HUES48 (cell line): ENCODE measurements around the gene IFI16.

Experiments
- H3K27ac ChIP-seq: one replicate; pipeline ENCODE4 v1.7.0; 2013; ENCODE audit warnings: low read depth, low read length, inconsistent platforms
- H3K27me3 ChIP-seq: 2 replicates; pipeline ENCODE4 v1.6.1; 2013; ENCODE audit warnings: mild to moderate bottlenecking, low read length; ENCODE audit not compliant: control insufficient read depth, insufficient read depth
- H3K36me3 ChIP-seq: 2 replicates; pipeline ENCODE4 v1.6.1; 2013; ENCODE audit warnings: low read length; ENCODE audit not compliant: control insufficient read depth, insufficient read depth
- H3K4me1 ChIP-seq: 2 replicates; pipeline ENCODE4 v1.6.1; 2013; ENCODE audit warnings: mild to moderate bottlenecking, low read length; ENCODE audit not compliant: control insufficient read depth, insufficient read depth
- H3K4me3 ChIP-seq: 2 replicates; pipeline ENCODE4 v1.5.1; 2013; ENCODE audit warnings: mild to moderate bottlenecking, low read depth, low read length
- H3K9ac ChIP-seq: 2 replicates; pipeline ENCODE4 v1.6.1; 2013; ENCODE audit warnings: mild to moderate bottlenecking, low read depth, low read length, moderate library complexity
- H3K9me3 ChIP-seq: 2 replicates; pipeline ENCODE4 v1.6.1; 2013; ENCODE audit warnings: low read length; ENCODE audit not compliant: control insufficient read depth, insufficient read depth

IFI16 gene

GRCh38 chr1:159058751-159059150 lies 49.0 kb downstream of the IFI16 start:
- H3K27ac ChIP-seq, result no peak overlapping the region
- no peaks in the 10 kb centered on the region for H3K9me3 ChIP-seq
- no peaks in the 10 kb centered on the region for H3K27me3 ChIP-seq
- no peak overlapping the region for H3K9ac ChIP-seq
- no peak overlapping the region for H3K4me3 ChIP-seq
- no peaks in the 10 kb centered on the region for H3K4me1 ChIP-seq
- no peaks in the 10 kb centered on the region for H3K36me3 ChIP-seq

DNA sequence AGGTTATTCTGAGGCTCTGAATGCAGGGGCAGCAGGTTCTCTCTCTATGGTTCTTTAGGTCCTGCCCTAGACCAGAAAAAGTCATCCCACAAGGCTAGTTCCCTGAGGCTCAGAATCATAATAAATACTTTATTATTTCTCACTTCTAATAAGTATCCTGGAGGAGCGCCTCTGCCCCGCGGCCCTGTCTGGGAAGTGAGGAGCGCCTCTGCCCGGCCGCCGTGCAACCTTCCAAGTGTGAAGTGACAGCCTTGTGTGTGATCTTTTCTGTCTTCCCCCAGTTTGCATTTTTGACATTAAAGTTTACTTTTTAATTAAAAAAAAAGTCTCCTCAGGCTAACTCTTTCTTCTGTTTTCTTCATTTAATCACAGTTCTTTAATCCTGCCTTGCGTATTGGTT lies 55.4 kb downstream of the IFI16 start:
- Histone ChIP-seq H3K36me3 (no peaks in the 10 kb centered on the region), H3K9me3 (no peaks in the 10 kb centered on the region), H3K9ac (no peak overlapping the region), H3K27me3 (no peaks in the 10 kb centered on the region), H3K4me3 (no peak overlapping the region), H3K4me1 (no peaks in the 10 kb centered on the region), H3K27ac (no peak overlapping the region)

DNA sequence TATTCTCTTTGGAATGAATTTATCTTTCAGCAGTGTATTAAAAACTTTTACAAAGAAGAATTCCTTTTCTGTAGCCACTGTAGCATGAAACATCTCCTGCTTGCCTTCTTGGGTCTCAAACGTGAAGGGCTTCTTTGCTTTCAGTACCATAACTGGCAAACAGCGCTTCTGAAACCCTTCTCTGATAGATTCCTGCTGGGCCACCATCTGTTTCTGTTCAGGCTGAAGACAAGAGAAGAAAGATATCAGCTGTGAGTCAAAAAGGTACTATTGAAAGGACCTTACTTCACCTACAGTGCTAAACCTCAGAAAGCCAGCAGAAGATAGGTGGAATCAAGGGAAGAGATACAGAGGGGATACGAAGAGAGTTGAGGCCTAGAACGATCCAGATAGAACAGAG lies 56.4 kb downstream of the IFI16 start:
- no peaks in the 10 kb centered on the region for H3K36me3 ChIP-seq
- no peaks in the 10 kb centered on the region for H3K27me3 ChIP-seq
- no peak overlapping the region for H3K27ac ChIP-seq
- H3K9me3 ChIP-seq, result no peaks in the 10 kb centered on the region
- H3K9ac ChIP-seq, result no peak overlapping the region
- H3K4me3 ChIP-seq, result no peak overlapping the region
- no peaks in the 10 kb centered on the region for H3K4me1 ChIP-seq

GRCh38 chr1:159067699-159068621 lies 58.3 kb downstream of the IFI16 start:
- H3K27me3 ChIP-seq, result no peaks in the 10 kb centered on the region
- peak overlapping the region; percentile 17 for H3K27ac ChIP-seq
- H3K4me1 ChIP-seq, result no peaks in the 10 kb centered on the region

DNA sequence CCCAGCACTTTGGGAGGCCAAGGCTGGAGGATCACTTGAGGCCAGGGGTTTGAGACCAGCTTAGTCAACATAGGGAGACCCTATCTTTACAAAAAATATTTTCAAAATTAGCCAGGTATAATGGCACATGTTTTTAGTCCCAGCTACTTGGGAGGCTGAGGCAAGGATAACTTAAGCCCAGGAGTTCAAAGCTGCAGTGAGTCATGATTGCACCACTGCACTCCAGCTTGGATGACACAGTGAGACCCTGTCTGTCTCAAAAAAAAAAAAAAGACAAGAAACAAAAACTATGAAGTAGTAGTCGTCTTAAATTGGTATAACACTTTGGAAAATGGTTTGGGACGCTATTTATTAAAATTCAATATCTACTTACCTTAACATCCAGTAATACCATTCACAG lies 59.2 kb downstream of the IFI16 start:
- H3K4me1 ChIP-seq, result no peaks in the 10 kb centered on the region
- H3K36me3 ChIP-seq, result no peaks in the 10 kb centered on the region
- H3K4me3 ChIP-seq, result no peak overlapping the region
- H3K27me3 ChIP-seq, result no peaks in the 10 kb centered on the region
- H3K9ac ChIP-seq, result no peak overlapping the region
- no peaks in the 10 kb centered on the region for H3K9me3 ChIP-seq
- no peak overlapping the region for H3K27ac ChIP-seq

More at GRCh38 chr1:159067699-159068621, 58.3 kb downstream of the IFI16 start:
- Histone ChIP-seq H3K9ac (no peak overlapping the region), H3K36me3 (no peaks in the 10 kb centered on the region), H3K9me3 (no peaks in the 10 kb centered on the region), H3K4me3 (no peak overlapping the region)

DNA sequence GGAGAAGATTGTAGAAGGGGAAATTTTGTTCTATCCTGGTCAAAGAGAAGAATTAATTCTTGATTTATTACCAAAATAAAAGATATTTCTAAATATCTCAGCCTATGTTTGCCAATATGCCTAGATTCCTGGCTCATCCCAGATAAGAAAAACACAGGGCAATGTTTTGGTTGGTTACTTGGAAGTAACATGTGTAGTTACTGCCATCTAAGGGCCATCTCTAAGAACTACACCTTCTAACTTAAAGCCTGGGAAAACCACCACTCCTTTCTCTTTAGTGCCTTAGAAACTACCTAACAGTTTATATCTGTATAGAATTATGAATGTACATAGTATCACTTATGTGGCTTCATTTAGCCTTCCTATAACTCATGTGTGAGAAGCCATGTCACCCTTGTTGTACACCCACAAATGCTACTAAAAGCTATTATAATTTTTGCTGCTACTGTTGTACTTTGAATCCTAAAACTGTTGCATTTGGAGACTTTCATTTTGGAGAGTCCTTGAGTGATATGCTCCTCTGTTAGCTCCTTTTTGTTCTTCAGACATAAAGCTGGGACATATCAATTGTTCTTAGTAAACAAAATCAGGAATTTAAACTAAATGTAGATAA lies 62.4 kb downstream of the IFI16 start:
- Histone ChIP-seq H3K27ac (no peak overlapping the region), H3K9ac (no peak overlapping the region), H3K4me1 (no peaks in the 10 kb centered on the region)

DNA sequence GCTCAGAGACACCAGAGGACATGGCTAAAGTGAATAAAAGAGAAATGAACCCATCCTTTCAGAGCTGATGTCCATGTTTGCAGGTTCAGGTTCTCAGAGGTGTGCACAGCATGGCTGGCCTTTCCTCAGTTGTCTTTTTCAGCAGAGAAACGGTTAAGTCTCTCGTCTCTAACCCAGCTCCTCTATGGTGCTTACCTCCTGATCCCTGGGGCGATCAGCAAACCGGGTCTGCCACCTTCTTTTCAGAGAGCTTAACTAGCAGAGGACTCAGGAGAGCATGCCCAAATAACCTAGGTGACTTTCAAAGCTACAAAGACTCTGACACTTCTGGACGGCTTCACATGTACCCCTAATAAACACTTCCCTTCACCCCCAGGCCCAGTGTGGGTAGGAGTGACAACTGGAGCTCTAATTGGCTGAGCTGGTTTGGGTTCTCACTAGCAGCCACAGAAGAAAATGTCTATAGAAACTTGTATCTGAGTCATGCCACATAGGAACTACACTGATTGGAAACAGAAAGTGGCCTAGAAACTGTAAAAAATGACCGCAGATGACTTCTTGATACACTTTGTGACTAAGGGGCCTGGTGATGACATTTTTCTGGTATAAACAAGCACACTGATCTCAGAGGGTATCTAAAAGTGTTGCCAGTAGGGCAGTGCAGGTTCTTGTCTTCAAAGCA lies 66.9 kb downstream of the IFI16 start, which contains the start of gene AIM2:
Gene AIM2 (minus strand): TSS at position 329 of the 682 bp plus-strand sequence. CDS start 3,267 bp downstream, outside the sequence.
- H3K9ac ChIP-seq, result no peak within 1 kb of the TSS
- H3K4me1 ChIP-seq, result no peaks in the 10 kb centered on the region
- H3K27me3 ChIP-seq, result no peaks in the 10 kb centered on the region
- H3K36me3 ChIP-seq, result no peaks in the 10 kb centered on the region
- H3K9me3 ChIP-seq, result no peaks in the 10 kb centered on the region
- H3K27ac ChIP-seq, result no peak within 1 kb of the TSS
- no peak within 1 kb of the TSS for H3K4me3 ChIP-seq

More for the DNA sequence above, 62.4 kb downstream of the IFI16 start:
- no peak overlapping the region for H3K4me3 ChIP-seq
- no peaks in the 10 kb centered on the region for H3K36me3 ChIP-seq
- no peaks in the 10 kb centered on the region for H3K27me3 ChIP-seq
- H3K9me3 ChIP-seq, result no peaks in the 10 kb centered on the region

DNA sequence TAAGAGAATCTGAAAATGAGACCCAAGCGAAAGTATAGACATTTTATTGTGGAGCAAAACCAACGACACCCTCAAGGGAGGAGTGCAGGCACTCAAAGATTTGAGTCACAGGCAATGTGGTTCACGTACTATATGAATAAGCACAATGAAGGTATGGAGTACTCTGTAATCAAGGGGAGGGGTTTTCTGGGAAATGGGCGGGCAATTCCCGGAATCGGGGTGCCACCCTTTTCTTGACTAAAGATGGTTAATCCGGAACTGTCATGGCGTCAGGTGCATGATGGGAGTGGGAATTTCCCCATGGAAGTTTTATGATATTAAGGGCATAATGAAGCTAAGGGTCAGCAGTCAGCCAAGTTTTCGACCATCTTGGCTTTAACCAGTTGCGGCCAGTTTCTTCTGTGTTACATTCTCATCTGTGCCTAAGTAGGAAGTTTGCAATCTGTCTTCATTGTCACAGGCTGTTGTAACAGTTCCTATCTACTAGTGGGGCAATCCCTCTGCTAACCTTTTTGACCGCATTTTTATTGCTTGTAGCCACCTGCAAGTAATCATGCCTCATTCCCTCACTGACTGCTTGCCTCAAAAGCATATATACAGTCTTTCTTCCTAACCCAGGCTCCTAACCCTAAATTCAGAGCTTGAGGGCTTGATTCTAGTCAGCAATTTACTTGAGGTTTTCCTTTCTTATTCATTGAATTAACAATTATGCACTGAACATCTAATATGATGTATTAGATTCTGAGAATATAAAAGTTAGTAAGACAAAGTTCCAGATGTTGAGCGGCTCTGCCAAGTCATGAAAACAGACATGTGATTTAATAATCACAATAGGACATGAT lies 67.6 kb downstream of the IFI16 start:
- no peaks in the 10 kb centered on the region for H3K36me3 ChIP-seq
- H3K27me3 ChIP-seq, result no peaks in the 10 kb centered on the region
- no peaks in the 10 kb centered on the region for H3K4me1 ChIP-seq
- H3K27ac ChIP-seq, result no peak overlapping the region
- H3K9me3 ChIP-seq, result no peaks in the 10 kb centered on the region
- H3K4me3 ChIP-seq, result no peak overlapping the region
- no peak overlapping the region for H3K9ac ChIP-seq

GRCh38 chr1:159079525-159079924 lies 69.8 kb downstream of the IFI16 start:
- Histone ChIP-seq H3K9me3 (no peaks in the 10 kb centered on the region), H3K36me3 (no peaks in the 10 kb centered on the region), H3K9ac (no peak overlapping the region), H3K4me1 (no peaks in the 10 kb centered on the region), H3K27me3 (no peaks in the 10 kb centered on the region), H3K27ac (no peak overlapping the region), H3K4me3 (no peak overlapping the region)

- no peaks in the 10 kb centered on the region for H3K27me3 ChIP-seq
- no peaks in the 10 kb centered on the region for H3K9me3 ChIP-seq
- no peaks in the 10 kb centered on the region for H3K36me3 ChIP-seq
- H3K9ac ChIP-seq, result no peak overlapping the region
- no peaks in the 10 kb centered on the region for H3K4me1 ChIP-seq
- no peak overlapping the region for H3K4me3 ChIP-seq
- no peak overlapping the region for H3K27ac ChIP-seq
These were observed 71.9 kb downstream of the IFI16 start for GRCh38 chr1:159081626-159082025.
